Amygdala (tissue), 56 donors: ENCODE measurements around the gene SERTAD1.
A peak's percentile ranks its signal among the peaks of the same experiment; 100 is the strongest.

Source experiments
- DNase-seq, 56 donors: peaks; one replicate each; lab custom pipeline; 2025; lab: John Stamatoyannopoulos, UW

Gene SERTAD1

GRCh38 chr19:40424637-40425449, 949 bp downstream of the SERTAD1 start:
- DNase-seq = peak in 10 of 56 donors; percentile 6 to 75 (median 46)

- no peak for DNase-seq
Observed at GRCh38 chr19:40423938-40424337, 1.9 kb downstream of the SERTAD1 start.

GRCh38 chr19:40422748-40423566, 2.8 kb downstream of the SERTAD1 start:
- no peak for DNase-seq

GRCh38 chr19:40421993-40422747, 3.6 kb downstream of the SERTAD1 start:
- no peak for DNase-seq

- peak in 55 of 56 donors; percentile 53 to 98 (median 85) for DNase-seq
Observed at GRCh38 chr19:40420766-40421765, 4.7 kb downstream of the SERTAD1 start.

- no peak for DNase-seq
Observed at GRCh38 chr19:40420451-40420765, 5.4 kb downstream of the SERTAD1 start.

- DNase-seq = no peak
Observed at GRCh38 chr19:40419780-40420179, 6.0 kb downstream of the SERTAD1 start.

- no peak for DNase-seq
Observed at GRCh38 chr19:40419066-40419612, 6.7 kb downstream of the SERTAD1 start.

GRCh38 chr19:40418040-40418439, 7.8 kb downstream of the SERTAD1 start:
- DNase-seq = no peak

- DNase-seq = no peak
Observed at GRCh38 chr19:40417643-40417981, 8.2 kb downstream of the SERTAD1 start.

- DNase-seq = no peak
Observed at GRCh38 chr19:40416918-40417642, 8.7 kb downstream of the SERTAD1 start.

- no peak for DNase-seq
Observed at GRCh38 chr19:40415768-40416167, 10.0 kb downstream of the SERTAD1 start.

- DNase-seq = no peak
Observed at GRCh38 chr19:40414542-40415535, 11.0 kb downstream of the SERTAD1 start.

- no peak for DNase-seq
Observed at GRCh38 chr19:40413291-40413845, 12.4 kb downstream of the SERTAD1 start, which contains the start of gene PRX. PRX (minus strand) TSS chr19:40413378; CDS start chr19:40407932, 5,446 bp downstream.

- DNase-seq = no peak
Observed at GRCh38 chr19:40412866-40413265, 12.9 kb downstream of the SERTAD1 start.

GRCh38 chr19:40411958-40412499, 13.8 kb downstream of the SERTAD1 start:
- no peak for DNase-seq
